HUDEP-2 (cell line): Measurements from ENCODE around the gene IL6R.
"Not testable (repeated sequence)": the region's sequence is repeated elsewhere in the genome, so short reads cannot be mapped to it uniquely, and the experiment has no call there.

Experiments
- DNase-seq, 76 experiments: peaks; one replicate each; lab custom pipeline; 2025; ENCODE audit not compliant: unreplicated experiment in 76 of 76; lab: John Stamatoyannopoulos, UW

Gene IL6R

DNA sequence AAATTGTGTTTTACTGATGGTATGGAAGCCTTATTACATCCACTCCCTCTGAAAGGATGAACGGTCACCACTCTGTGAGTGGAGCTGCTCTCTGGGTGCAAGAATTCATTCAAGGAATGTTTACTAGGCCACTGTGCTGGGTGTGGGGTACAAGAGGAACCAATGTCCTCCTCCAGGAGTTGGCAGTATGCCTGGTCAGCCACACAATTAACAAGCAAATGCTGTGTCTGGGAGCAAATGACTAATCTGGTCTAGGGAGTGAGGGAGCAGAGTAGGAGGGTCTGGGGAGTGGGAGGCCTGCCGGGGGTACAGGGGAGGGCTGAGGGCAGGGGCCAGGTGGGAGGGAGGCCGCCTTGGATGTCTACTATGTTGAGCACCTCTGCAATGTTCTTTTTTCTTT, 69.7 kb downstream of the IL6R start:
- peak in 40 of 76 experiments; percentile 7 to 65 (median 27) for DNase-seq

DNA sequence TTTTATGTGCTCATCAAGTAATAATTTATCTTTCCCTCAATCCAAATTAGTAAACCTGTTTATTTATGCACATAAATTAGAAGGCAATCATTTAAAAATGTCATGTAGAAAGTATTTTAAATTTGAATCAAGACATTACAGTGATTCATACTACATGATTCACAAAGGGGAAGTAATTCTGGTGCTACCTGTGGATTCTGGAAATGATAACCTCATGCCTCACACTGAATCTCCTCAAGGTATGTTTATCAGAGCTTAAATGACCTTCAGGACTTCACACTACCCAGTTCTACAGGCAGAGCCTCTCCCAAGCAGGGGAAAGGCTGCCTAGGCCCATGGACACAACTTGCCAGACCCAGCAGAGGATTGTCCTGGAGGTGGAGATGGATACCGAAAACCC, 71.6 kb downstream of the IL6R start:
- no peak for DNase-seq

DNA sequence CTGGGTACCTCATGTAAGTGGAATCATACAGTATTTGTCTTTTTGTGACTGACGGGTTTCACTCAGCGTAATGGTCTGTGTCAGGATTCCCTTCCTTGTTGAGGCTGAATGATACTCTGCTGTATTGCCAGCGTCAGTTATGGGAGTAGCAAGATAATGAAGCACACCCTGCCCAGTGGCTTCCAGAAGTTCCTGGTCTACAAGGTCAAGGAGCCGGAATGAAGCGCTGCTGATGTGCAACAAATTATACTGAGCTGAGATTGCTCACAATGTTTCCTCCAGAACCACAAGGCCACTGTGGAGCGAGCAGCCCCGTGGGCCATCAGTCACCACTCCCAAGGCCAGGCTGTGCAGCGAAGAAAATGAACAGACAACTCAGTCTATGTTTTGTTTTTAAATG, 72.9 kb downstream of the IL6R start:
- no peak for DNase-seq

DNA sequence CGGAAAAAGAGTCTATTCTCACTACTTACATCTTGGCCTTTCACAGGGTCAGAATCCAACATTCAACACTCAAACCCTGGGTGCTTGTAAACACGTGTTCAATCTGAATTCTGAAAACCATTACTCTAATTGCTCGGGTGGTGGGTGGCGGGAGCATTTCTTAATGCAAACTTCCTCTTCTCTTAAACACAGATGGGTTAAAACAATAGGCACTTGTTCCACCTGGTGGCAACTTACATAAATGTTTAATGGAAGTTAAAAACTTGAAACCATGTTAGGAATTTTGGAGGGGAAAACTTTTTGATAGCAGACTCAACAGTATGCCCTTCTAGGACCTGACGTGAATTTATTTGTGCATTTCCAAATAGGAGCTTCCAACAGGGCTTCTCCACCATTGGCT, 73.5 kb downstream of the IL6R start:
- peak in 2 of 76 experiments; percentile 14 to 19 for DNase-seq

DNA sequence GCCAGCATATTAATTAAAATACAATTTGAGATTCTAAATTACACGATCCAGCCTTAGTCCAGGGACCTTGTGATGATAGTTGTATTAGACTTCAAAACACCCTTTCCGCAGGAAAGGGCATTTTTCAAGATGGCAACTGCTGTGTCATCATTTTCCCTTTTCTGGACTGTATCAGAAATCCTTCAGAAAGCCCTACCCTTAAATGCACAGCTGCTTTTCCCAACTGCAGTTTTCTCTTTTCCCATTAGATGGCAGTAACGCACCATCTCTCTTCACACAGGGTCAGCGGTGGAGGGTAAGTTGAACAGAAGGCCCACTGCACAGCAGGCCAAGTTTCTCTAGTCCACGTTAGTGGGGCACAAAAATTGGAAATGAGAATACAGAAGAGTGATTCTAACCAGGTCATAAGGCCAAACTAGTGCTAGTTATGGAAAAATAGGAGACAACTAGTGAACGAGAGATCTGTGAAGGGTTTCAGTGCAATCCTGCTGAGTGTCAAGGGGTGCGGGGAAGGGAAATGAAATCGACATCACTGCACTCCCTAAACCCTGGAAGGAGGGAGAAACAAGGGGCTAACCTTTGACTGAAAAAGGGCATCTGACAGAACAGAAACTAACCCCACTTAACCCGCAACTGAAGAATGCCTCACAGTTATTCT, 74.8 kb downstream of the IL6R start:
- DNase-seq: peak in 57 of 76 experiments; percentile 16 to 83 (median 56)

DNA sequence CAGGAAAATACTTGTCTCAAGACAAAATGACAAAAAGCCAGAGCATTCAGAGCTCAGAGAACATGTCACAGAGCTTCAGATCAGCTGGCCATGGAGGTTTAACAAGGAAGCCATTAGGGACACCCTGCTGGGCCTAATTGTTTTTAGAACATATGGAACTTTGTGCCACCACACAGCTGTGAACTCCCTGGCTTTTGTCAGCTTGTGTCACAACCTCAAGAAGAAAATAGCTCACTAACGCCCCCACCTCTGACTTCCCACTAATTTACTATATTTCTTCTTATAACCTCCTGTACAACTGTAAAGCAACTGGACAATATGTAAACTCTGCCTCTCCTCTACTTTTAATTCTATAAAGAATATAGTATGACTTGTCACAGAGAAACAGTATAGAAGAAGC, 75.9 kb downstream of the IL6R start:
- DNase-seq: peak in 1 of 76 experiments; percentile 7

DNA sequence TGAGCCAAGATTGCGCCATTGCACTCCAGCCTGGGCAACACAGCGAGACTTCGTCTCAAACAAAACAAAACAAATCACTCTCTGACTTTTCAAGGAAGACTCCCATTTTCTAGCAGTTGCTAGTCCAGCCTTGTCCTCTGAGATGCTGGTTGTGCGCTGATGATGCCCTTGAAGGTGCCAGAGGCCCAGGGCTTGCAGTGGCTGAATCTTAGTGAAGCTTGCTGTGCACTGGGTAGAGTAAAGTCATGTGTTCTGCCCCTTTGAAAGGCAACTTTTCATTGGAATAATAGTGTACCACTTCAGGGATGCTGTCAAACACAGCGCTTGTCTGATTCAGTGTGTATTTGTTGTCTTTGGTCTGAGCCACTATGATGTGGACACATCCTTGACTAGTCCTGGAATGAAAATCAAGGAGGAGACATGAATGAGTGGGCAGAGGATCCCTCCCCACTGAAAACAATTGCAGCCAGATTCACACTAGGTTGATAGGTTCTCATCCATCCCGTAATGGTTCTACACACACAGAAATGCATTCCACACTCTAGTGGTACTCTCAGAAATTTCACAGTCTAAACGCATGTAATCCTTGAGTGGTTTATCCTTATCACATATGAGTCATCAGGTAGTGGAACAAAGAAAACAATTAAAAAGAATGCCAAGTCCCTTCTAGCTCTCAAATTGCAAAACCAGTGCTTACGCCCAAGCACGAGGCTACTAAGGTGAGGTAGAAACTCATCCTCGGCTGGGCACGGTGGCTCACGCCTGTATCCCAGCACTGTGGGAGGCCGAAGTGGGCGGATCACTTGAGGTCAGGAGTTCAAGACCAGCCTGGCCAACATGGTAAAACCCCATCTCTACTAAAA, 79.0 kb downstream of the IL6R start:
- DNase-seq: no peak

DNA sequence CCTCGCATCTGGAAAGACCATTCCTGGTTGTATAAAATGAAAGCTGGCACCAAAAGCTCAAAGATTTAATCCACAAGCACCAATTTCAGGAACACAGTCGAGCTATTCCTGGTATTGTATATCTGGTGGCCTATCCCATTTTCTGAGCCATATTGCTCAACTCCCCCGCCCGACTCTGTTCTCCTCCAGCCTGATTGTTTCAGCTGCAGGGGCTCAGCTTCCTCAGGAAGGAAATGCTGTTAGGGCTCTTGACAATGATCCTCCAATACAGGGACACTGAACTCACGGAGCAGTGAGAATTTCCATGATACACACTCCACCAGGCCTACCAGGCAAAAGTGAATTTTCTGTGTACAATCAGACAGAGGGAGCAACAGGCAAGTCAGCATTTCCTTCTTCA, 80.0 kb downstream of the IL6R start:
- DNase-seq: no peak

DNA sequence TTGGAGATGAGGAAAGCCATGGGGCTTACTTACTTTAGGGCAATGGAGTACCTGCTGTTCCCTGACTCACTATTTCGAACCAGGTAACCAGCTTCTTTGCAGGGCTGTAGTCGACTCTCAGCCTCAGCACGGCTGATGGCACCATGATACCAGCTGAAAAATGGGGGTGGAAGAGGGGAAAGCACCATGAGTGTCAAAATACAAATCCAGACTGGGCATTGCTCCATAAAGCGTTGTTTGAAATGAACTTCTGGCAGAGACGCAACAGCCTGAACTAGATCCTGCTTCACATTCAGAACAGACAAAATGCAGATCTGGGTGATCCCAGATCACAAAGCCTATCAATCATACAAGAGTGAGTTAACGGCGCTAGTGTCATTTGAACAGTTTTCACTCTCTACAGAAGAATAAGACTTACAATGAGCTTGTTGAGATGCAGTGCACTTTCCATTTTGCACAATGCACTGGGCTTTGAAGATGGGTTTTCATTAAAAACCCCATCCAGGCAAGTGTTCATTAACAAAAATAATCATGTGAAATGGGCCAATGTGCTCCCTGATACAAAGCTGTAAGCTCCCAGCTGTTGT, 80.9 kb downstream of the IL6R start:
- DNase-seq: no peak

DNA sequence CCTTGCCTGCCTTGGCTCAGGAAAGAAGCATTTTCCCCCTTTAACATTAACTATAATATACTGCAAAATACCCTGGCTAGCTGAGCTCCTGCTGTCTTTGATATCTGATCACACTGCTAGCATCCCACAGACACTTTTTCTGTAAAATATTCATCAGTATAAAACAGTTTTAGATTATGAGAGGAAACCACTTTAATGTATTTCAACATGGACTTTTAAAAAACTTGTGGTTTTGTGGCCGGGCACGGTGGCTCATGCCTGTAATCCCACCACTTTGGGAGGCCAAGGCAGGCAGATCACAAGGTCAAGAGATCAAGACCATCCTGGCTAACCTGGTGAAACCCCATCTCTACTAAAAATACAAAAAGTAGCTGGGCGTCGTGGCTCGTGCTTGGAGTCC, 81.6 kb downstream of the IL6R start:
- DNase-seq: not testable (repeated sequence)

DNA sequence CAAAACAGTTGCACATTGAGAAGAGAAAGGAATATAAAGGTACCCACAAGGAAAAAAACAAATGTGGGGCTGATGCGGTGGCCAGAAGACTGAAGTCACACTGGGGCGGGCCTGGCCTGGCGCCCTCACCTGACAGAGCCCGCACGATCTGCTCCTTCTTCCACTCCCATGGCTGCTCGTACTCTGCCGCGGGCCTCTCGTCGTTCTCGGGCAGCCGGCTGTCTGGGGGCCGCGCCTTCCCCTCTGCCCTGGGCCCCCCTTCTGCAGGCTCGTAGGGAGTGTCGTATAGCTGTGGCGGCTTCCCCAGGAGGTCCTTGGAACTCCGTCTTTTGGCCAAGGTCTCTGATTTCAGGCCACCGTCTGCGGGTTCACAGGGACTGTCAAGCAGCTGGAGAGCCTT, 83.8 kb downstream of the IL6R start:
- no peak for DNase-seq

DNA sequence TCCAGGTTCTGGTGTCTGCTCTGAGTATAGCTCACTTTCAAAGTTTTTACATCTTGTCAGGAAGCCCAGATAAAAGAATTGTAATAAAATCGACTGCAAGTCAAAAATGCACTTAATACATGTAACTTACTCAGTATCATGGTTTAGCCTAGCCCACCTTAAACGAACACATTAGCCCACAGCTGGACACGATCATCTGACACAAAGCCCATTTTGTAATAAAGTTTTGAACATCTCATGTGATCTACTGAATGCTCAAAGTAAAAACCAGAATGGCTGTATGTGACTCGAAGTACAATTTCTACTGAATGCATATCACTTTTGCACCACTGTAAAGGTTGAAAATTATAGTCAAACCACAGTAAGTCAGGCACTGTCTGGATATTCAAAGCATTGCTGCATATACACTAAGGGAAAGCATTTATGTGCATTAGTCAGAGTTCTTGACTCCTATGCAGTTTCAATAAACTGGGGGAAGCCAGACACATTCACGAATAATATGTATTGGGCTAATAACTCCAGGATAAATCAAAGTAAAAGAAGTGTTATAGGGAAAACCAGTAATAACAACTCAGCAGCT, 84.6 kb downstream of the IL6R start:
- no peak for DNase-seq

DNA sequence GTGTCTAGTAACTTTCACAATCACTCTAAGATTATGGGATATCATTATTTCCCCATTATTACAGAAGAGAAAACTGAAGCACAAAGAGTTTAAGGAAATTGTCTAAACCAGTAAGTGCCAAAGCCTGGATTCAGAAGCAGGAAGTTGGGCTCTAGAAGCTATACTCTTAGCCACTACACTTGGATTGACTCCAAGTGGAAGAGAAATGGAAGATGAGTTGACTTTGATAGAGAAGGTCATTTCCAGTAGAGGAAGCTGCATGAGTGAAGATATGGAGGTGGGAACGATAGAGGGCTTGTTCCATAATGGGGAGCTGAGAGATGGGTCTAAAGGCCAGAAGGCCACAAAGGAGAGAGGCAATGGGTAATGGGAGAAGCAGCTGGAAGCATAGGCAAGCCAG, 85.2 kb downstream of the IL6R start:
- DNase-seq: peak in 4 of 76 experiments; percentile 14 to 22 (median 14)

DNA sequence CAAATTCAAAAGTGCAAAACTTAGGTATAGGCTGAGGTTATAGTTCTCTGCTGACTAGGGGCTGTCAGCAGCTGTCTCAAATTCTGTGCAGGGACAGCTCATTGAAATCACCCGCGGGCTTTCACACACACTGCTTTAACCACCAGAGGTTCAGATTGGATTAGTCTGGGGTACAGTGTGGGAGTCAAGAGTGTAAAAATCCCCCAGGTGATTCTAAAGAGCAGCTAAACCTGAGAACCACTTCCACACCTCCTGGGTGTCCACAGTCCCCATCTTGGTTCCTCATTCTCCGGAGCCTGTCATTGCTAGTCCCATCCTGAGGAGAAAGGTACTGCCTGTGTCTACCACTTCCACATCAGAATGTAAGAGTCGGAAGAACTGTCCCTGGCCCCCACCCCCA, 87.0 kb downstream of the IL6R start:
- DNase-seq: no peak

DNA sequence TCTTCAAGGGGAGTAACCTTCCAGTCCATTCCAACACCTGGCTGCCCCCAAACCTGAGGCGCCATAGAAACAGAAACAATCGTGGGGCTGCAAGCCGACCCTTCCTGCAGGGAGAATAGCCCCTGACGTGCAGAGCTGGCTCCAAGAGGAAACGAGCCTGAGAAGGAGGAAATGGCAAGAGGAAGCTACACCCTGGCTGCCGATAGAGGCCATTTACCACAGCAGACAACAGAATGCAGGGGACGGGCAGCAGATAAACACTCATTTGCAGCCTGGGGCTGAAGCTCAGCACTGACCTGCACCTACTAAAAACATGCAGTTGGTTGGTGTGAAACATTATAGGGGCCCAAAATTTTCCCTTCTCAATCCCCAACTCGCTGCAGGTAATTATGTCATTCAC, 88.1 kb downstream of the IL6R start:
- DNase-seq: peak in 7 of 76 experiments; percentile 8 to 16 (median 11)

DNA sequence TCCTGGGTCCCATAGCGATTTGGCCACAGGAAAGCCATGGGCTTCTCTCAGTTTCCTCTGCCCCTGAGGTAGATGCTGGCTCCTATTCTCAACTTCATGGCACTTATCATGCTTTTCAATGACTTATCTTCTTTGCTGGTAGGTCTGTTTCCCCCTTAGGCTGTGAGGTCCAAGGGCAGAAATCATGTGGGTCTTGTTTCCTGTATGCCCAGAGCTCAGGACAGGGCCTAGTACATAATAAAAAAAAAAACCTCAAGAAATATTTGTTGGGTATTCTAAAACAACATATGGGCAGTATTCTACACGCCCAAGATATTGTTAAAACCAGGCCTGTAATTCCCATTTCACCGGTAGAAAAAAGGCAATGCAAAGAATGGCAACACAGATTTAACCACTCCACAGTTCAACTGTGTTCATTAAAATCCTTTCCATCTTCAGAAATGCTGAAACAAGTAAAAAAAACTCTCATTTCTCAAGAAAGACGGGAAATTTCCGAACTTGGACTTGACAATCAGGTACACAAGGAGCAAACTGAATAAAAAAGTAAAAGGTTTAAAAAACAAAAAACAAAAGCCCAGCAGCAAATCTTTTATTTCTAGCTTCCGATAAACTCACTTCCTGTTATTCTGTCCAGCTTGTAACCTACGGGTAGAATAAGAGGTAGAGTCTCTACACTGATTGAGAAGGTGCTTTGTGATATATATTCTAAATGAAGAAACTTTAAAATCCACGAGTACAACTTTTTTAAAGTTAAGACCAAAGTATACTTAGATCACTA, 90.5 kb downstream of the IL6R start:
- no peak for DNase-seq

DNA sequence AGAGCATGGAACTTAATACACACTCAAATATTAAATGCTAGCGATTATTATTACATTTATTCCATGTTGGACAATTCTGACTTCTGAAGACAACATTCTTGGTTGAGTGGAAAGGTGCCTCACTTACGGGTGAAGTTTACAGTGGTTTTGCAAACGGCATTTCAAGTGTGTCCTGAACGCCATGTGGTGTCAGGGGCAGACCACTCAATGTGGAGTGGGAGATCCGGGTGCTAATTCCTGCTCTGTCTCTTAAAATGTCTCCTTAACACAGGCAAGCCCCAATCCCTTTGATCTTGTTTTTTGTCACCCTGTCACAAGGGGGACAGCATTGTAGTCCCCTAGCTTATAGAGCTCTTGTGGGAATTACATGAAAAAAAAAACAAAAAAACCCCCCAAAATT, 91.2 kb downstream of the IL6R start:
- no peak for DNase-seq

DNA sequence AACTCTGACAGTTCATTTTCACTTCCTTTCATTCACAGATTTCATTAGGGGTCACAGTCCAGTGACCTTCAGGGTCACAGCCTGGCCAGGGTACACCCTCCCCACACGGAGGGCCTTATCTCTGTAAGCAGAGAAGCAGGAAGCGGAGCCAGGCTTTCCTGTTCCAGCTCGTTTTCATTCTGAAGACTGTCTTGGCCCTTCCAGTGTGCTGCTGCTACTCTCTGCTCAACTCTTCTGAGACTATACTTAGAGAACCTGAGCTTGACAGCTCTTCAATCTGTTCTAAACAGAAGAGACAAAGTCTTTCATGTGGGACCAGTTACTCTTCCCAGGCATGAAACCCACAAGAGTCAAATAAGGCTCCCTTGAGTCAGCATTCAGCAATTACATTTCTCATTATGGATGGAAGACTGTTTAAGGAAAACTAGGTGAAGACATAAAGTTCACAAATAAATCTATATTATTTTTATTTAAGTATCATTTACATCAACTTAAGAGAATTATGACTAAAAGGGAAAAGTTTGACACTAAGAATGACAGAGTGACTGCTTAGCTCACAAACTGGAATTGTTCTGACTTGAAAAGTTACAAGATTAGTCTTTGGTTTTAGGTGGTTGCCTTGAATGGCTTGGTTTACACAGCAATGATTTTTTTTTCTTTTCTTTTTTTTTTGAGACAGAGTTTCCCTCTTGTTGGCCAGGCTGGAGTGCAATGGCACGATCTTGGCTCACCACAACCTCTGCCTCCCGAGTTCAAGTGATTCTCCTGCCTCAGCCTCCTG, 92.1 kb downstream of the IL6R start:
- DNase-seq: peak in 48 of 76 experiments; percentile 9 to 68 (median 22)

DNA sequence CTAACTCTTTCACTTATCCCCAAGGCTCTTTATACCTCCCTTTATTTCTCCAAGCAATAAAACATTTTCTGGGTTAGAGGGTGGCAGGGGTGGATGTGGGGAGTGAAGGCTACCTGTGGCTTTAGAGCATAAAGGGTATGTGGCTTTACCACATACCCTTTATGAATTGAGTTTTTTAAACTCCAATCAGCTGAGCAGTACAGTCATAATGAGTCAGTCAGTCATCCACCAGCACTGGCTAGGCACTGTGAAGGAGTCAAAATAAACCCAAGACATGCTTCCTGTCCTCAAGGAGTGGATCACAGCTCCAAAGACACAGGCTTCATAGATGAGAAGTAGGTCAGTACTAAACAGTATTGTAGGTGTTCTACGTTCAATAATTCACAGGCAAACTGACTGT, 94.3 kb downstream of the IL6R start:
- DNase-seq: no peak

DNA sequence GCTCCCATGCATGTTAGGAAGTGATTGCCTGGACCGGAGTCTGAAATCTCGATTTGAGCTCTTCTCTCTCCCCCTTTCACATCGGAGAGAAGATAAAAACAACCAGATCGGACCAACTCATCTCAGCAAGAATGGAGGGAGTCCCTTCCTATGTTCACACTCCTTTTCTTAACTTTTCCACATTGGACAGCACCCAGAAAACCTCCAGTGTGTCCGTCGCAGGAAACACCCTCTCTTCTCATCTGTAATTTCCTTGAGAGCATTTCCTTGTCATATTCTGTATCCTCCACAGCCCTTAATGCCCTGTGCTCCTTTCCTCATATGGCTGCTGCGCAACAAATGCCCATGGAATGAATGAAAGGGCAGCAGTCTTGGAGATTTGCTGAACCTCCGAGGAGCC, 95.4 kb downstream of the IL6R start:
- DNase-seq: no peak
